HG03432 (cell line): ENCODE results near the gene FIBP.
"Not testable (repeated sequence)": the region's sequence is repeated elsewhere in the genome, so short reads cannot be mapped to it uniquely, and the experiment has no call there.

ENCODE experiments used
- ATAC-seq: cut with Tn5 transposase; IDR thresholded peaks from one replicate; pipeline ENCODE4 v1.9.1; 2021; ENCODE audit warnings: mild to moderate bottlenecking, moderate library complexity; ENCODE audit not compliant: unreplicated experiment

FIBP gene

GRCh38 chr11:65915101-65915820, 27.0 kb upstream of the FIBP start:
- ATAC-seq = no peak

- ATAC-seq = no peak
Measured at GRCh38 chr11:65912845-65913244, 24.6 kb upstream of the FIBP start.

- ATAC-seq = no peak
Measured at GRCh38 chr11:65911682-65912568, 23.7 kb upstream of the FIBP start.

GRCh38 chr11:65907878-65908277, 19.6 kb upstream of the FIBP start:
- ATAC-seq = no peak

GRCh38 chr11:65906602-65907001, 18.3 kb upstream of the FIBP start:
- no peak for ATAC-seq

GRCh38 chr11:65903715-65904114, 15.4 kb upstream of the FIBP start:
- no peak for ATAC-seq

- ATAC-seq = no peak
Measured at GRCh38 chr11:65903068-65903481, 14.8 kb upstream of the FIBP start.

GRCh38 chr11:65900899-65901180, 12.6 kb upstream of the FIBP start:
- ATAC-seq = no peak

GRCh38 chr11:65900125-65900898, 12.0 kb upstream of the FIBP start, which contains the start of gene FOSL1:
Gene FOSL1, minus strand, starts transcription at chr11:65900388. Its CDS starts 49 bp downstream, at chr11:65900339.
- ATAC-seq = peak; percentile 78

- peak; percentile 2 for ATAC-seq
Measured at GRCh38 chr11:65899356-65900124, 11.3 kb upstream of the FIBP start.

GRCh38 chr11:65898656-65899355, 10.5 kb upstream of the FIBP start:
- ATAC-seq = no peak

- ATAC-seq = no peak
Measured at GRCh38 chr11:65897020-65897471, 8.8 kb upstream of the FIBP start.

- ATAC-seq = no peak
Measured at GRCh38 chr11:65896034-65896999, 8.0 kb upstream of the FIBP start.

- no peak for ATAC-seq
Measured at GRCh38 chr11:65895482-65895981, 7.3 kb upstream of the FIBP start.

GRCh38 chr11:65894034-65894591, 5.8 kb upstream of the FIBP start:
- ATAC-seq = no peak

GRCh38 chr11:65892661-65893317, 4.5 kb upstream of the FIBP start:
- ATAC-seq = no peak

- not testable (repeated sequence) for ATAC-seq
Measured at GRCh38 chr11:65892137-65892540, 3.9 kb upstream of the FIBP start.
